Stimulated activated naive CD4-positive, alpha-beta T cell treated with Interleukin-2 at 50 U/mL for 16 hours (primary cell): ENCODE data around the gene SPOCK2.

Source experiments
- DNase-seq: peaks from one replicate; lab custom pipeline; 2025; lab: John Stamatoyannopoulos, UW

Gene SPOCK2

DNA sequence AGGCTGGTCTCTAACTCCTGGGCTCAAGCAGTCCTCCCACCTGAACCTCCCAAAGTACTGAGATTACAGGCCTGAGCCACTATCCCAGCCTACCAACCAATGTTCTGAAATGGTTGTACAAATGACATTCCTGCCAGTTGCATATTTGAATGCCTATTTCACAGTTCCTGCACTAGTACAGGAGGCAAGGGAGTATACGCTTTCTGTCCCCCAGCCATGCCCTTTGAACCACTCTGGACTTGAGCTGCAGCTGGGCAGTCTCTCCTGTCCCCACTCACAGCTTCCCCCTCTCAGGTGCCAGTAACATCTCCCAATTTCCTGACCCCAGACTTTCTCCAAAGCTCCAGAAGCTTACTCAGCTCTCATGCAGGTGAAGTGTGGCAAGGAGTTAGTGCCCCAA is 58.9 kb downstream of the SPOCK2 start:
- no peak for DNase-seq

DNA sequence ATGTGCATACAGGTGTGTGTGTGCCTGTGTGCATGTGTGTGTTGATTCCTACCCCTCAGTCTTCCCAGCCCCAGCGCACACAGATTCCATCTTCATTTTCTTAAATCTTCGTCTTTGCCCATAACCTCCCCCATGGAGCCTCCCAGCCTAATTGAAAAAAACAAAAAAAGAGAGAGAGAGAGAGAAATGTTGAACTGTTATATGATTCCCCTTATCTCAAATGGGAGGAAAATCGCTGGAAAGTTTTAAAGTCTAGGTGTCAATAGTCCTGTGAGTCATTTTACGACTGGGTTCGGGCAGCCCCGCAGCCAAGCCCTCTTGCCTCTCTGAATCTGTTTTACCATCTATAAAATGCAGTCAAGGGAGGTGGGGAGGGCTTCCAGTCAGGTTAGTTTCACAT is 60.9 kb downstream of the SPOCK2 start:
- DNase-seq: no peak

DNA sequence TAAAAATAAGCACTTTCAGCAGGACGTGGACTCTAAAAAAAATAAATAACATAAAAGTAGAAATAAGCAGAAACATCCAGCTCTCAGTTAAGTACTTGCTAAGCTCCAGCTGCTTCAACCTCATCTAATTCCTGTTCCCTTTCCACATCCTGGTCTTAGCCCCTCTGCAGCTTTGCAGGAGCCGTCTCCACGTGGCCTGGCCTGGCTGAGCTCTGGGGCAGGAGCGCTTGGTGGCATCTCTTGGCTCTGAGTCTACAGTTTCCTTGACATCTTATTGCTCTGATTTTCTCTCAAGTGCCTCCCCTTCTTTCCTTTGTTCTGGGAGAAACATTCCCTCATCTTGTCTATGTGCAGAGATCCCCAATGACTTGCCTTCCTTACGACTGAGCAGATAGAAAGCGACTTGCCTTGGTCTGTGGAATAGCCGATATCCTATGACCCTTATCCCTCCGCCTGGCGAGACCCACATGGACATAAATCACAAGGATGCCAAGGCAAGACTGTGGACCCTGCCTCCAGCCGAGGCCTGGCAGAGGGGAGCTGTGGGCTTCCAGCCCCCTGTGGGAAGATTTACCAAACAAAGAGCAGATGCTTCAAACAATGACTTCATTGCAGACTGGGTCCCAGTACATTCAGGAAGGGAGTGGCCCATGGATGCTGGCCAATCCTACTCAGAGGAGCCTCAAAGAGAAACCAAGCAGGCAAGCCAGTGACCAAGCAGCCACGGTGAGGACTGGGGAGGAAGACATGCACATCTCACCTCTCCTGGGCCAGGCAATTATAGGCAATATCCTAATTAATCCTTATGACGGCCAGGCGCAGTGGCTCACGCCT is 61.9 kb downstream of the SPOCK2 start:
- DNase-seq: no peak

DNA sequence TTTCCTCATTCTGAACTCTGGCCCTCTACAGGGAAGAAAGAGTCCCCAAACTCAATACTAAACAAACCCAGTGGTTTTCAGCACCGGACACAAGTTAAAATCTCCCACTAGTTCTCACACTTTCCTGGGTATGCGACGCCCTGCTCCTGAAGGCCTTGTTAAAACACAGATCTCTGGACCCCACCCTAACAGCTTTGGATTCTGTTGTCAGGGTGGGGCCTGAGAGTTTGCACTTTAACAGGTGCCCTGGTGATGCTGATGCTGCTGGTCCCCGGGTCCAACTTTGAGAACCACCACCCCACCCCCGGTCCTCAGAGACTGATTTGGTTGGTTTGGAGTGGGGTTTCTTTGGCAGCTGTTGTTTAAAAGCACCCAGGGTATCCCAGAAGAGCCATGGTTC is 62.5 kb downstream of the SPOCK2 start:
- DNase-seq: no peak

DNA sequence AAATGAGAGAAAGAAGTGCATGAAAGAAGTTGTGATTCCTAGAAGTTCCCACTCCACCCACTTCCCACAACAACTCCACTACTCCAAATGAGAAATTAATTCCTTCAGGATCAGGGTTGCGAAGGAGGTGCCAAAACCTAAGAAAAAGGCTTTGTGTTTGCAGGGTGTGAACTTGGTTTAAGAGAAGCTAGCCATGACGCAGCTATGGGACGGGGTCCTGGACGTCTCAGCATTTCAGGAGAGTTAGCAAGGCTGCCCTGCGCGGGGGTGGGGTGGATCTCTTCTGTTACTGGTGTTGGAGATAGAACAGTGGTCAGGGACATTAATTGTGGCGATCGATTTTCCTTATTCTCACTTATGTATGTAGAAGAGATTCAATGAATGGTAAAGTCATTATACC is 63.0 kb downstream of the SPOCK2 start:
- DNase-seq: no peak

DNA sequence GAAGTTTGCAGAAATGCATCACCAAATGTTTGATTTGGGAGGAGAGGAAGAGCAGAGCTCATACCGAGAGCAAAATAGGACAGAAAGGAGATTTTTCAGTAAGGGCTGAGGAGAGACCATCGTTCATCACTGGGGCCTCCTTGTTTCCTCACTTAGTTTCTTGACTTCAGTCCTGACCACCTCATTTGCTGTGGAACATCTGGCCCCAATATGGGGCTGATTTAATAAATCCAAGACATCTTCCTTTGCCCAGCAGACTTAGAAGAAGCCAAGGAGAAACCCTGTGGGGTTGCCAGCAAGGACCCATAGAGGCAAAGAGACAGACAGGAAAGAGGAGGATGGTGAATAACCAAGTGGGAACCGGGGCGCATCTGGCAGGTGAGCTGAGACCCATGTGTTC is 63.8 kb downstream of the SPOCK2 start:
- no peak for DNase-seq

DNA sequence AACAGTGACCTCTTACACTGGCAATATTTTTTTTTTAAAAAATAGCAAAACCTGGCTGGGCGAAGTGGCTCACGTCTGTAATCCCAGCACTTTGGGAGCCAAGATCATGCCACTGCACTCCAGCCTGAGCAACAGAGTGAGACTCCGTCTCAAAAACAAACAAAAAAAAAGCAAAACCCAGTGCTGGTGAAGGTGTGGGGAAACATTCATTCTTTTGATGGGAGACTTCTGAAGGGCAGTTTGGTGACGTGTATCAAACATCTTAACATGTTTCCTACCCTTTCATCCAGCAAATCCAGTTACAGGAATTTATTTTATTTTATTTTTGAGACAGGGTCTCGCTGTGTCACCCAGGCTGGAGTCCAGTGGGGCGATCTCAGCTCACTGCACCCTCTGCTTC is 66.1 kb downstream of the SPOCK2 start:
- no peak for DNase-seq

DNA sequence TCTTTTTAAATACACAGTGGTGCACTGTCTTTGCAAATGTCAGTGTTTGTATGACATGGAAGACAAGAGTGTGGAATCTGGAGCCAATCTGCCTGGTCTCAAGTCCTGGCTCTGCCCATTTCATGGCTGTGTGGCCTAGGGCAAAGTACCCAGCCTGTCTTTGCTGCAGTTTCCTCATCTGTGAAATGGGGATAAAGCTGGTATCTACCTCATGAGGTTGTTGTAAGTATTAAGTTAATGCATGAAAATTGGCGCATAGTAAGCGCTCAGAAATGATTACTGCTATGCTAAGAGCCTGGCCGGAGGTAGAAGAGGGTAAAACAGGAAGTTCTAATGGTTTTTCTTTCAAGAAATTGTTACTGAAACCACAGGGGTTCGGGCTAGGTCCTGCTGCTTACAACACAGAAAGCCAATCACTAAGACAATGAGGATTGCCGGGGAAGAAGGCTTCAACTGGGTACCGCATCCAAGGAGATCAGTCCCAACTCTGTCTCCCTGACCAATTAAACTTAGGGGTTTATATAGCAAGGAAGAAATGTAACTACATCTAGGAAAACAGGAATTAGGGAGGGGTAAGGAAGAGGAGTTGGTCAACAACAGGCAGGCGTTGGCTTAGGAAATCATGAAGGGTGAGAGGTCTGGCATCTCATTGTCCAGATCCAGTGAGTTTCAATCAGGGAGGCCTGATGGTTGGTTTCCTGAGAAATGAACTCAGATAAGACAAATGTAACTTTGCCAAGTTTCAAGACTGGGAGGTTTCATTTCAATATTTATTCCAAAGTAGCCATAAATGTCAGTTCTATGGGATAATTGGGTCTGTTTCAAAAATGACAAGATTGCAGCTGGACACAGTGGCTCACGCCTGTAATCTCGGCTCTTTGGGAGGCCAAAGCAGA is 67.2 kb downstream of the SPOCK2 start:
- DNase-seq: no peak

DNA sequence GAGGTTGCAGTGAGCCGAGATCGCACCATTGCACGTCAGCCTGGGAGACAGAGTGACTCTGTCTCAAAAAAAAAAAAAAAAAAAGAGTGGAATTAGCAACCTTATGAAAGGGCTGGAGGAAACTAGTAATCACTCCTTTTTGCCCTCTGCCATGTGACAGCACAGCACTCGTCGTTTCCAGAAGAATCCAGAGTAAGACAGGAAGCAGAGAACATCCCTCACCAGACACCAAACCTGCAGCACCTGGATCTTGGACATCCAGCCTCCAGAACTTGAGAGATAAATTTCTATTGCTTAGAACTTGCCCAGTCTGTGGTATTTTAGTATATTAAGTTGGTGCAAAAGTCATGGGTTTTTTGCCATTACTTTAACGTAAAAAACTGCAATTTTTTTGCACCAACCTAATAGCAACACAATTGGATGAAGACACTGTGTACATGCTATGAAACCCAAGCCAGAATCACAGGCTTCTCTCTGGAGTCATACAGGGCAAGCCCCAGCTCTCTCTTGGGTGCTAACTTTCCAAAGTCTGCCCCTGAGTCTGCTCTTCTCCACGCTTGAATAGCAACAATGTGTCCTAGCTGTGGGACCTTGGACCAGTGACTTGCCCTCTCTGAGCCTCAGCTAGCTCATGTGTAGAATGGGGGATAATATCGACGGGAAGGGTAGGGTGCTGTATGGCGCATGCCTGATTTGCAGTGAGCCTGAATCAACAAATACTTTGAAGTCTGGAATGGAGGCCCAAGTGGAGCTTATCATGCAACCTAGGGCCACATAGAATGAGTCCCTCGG is 69.1 kb downstream of the SPOCK2 start:
- DNase-seq: no peak

DNA sequence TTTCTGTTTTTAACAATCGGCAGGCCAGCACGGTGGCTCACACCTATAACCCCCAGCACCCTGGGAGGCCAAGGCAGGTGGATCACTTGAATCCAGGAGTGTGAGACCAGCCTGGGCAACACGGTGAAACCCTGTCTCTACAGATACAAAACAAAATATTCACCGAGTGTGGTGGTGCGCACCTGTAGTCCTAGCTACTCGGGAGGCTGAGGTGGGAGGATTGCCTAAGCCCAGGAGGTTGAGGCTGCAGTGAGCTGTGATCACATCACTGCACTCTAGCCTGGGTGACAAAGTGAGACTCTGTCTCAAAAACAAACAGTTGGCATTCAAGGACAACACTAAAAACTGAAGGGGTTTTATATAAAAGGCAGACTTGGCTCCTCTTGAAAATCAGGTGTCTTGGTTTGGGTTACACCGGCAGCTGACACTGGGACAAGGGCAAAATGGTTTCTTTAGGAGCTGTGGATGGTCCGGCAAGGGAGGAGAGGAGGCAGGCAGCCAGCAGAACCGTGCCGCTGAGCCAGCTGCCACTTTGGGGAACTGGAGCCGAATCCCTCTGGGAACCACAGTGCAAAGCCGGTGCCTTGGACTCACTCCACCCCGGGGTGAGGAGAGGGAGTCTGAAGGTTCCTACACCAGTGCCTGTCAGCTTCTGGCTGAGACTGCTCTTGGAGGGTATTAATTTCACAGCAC is 71.6 kb downstream of the SPOCK2 start:
- DNase-seq: no peak

DNA sequence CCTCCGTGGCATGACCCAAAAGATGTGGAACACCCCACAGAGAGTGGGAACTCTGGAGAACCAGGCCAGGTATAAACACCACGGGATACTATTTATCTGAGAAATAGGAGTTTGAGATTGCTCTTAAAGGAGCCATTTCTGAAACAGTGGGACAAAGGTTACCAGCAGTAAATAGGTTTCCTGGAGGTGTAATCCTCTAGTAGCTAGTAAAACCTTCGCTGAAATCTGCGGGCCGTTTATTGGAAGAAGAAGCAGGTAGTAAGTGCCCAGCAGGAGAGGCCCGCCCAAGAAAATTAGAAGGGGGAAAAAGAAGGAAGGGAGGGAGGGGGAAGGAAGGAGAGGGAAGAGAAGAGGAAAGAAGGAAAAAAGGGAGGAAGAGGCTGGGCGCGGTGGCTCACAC is 72.5 kb downstream of the SPOCK2 start:
- DNase-seq: no peak

DNA sequence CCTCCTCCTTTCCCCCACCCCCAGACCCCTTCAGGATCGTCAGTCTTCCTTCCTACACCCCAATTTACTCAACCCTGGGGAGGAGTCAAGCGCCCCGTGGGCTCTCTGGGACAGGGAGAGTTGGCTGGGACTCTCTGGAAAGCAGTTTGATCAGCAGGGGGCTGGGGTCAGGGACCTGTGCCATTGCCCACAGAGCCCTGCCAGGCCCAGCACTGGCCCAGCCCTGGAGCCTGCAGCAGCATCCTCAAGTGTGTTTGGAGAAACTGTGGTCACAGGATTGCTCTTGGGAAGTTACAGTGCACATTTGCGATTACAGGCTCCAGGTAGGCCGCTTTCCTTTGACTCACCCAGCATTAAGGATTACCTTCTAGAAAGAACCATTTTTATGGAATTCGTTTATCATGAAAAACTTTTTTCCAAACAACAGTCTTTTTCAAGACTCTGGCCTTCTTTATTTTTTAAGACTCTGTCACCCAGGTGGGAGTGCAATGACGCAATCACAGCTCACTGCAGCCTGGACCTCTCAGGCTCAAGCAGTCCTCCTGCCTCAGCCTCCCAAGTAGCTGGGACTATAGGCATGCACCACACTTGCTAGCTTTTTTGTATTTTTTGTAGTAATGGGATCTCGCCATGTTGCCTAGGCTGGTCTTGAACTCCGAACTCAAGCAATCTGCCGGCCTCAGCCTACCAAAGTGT is 73.4 kb downstream of the SPOCK2 start:
- DNase-seq: no peak

DNA sequence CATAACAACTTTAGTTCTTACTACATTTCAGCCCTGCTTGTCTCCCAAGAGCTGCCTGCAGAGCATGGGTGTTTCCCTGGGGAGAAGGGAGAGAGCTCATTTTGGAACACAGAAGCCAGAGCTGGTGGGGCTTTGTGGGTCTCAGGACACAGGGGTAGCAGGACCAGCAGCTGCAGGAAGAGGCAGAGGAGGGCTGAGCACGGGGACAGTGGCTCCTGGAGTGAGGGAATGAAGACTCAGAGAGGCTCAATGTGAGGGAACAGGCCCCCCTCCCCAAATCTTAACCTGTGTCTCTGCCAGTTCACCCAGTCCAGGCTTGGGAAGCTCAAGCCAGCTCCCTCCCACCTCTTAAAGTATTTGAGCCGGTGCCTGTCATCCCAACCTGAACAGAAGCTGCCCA is 74.2 kb downstream of the SPOCK2 start:
- no peak for DNase-seq

DNA sequence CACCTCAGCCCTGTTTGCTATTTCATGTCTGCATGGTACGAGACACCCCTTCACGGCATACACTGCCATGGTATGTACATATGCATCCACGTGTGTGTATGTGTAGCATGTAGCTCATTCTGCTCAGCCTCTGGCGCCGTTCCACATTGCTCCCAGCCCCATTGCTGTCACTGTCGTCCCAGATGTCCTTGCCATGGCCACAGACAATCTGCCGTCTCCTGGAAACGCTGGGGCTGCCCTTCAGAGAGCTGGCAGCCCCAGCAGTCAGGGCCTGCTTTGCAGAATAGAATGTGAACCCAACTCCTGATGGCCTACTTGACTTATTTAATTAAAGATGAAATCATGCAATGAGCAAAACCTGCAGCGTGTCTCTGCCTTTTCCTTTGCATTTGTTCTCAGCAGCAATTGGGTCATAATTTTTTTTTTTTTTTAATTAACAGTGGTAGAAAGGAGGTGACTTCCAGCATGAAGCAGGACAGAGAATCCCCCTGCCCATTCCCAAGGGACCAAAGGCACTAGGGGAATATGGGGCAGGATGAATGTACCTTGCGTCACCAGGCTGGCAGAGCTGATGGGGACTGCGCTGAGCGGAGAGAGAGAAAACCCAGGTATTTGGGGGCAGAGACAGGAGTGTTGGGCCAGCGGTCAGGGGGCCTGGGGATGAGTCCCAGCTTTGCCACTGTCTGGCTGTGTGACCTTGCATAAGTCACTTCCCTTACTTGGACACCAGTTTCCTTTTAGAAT is 75.0 kb downstream of the SPOCK2 start:
- DNase-seq: no peak

DNA sequence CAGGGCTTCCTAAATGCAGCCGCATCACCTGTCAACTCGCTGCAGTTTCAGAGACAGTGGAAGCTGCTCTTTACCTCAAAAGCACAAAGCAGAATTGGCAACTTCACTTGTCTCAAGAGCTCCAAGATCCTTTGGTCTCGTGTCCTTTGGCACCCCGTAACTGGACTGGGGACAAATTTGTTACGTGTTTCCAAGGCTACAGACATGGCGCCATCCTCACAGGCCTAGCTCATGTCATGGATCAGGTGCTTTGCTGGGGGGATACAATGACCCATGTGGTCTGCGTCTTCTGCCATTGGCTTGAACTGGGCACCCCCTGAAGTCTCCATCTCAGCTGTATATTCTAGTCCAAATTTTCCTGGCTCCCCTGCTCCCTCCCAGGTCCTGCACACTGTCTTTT is 75.6 kb downstream of the SPOCK2 start:
- DNase-seq: no peak

DNA sequence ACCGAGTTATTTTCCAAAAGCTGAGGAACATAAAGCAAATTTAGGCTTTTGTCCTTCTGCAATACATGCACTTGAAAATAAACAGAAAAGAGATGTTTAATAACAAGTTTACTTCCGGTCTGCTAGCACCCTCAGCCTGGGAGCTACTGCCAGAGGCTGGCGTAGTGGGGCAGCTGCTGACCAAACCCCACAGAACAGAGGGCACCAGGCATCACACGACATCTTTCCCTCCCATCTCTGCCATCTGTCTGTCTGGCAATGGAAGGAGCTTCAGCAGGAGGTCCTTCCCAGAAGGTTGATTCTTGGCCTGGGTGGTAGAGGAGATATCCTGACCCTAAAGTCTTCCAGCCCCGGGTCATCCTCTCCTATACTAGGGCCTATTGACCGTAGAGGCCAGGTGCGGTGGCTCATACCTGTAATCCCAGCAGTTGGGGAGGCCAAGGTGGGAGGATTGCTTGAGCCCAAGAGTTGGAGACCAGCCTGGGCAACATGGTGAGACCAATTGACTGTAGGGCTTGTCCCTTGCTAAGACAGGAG is 76.3 kb downstream of the SPOCK2 start:
- DNase-seq: no peak

DNA sequence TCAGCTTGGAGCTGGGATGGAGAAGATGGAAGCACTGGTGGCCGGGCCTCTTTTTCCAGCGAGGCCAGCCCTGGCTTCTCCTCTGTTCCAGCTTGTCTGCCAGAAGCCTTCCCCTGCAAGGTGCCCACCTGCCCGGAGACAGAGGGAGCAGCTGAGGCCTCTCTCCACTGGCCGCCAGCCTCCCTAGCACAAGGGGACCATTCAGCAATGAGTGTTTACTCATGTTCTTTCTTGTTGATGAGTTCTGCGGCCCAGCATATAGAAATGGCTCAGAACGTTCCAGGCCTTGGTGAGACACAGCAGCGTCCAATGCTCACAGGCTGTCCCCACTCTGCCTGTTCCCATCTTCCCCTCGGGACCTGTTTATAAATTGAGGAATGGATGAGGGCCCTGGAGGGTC is 76.9 kb downstream of the SPOCK2 start:
- DNase-seq: no peak

DNA sequence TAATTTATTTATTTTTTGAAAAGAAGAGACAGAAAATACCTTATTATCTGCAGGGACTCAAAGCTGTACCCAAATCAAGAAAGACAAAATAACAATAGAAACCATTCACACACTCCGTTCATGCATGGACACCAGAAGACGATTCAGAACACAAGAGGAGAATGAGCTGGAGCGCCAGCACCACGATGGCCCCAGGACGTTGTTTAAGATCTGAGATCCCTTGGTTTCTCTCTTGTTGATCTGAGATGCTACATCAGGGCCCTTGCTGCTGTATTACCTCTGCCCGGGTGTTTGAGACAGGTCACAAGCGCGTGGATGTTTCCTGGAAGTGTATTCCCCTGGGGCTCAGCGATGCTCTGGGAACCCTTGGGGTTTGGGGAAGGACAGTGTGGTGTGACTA is 77.3 kb downstream of the SPOCK2 start:
- no peak for DNase-seq

DNA sequence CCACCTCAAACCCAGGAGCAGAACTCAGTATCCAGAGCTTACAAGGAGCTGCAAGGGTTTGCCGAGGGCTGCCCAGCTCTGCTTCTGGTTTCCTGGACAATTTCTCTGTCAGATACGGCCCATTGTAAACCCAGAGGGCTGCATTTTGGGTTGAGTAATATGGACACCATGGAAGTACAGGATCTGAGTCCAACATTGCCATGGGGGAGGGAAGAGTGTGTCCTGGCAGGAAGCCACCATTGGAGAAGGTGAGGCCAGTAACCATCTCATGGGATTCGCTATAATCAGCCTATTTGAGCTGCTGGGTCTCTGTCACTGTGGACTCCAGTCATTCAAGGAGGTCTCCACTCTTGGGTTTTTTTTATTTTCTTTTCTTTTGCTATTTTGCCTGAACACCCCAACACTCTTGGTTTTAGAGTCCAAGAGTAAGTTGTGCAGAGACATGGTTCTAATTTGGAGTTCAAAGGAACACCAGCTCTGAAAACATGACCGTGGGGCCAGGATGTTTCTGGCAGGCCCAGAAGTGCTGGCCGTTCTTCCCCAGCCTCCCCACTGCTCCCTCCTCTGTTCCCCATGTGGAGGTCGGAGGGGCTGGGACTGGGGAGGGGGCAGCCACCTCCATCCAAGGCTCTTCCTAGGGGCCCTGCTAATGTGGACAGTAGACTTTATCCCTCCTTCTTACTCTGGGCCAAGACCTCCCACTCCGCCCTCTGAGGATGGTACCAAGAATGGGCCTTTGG is 77.9 kb downstream of the SPOCK2 start:
- no peak for DNase-seq
